ENCODE measurements around the gene C2CD2.

DNA sequence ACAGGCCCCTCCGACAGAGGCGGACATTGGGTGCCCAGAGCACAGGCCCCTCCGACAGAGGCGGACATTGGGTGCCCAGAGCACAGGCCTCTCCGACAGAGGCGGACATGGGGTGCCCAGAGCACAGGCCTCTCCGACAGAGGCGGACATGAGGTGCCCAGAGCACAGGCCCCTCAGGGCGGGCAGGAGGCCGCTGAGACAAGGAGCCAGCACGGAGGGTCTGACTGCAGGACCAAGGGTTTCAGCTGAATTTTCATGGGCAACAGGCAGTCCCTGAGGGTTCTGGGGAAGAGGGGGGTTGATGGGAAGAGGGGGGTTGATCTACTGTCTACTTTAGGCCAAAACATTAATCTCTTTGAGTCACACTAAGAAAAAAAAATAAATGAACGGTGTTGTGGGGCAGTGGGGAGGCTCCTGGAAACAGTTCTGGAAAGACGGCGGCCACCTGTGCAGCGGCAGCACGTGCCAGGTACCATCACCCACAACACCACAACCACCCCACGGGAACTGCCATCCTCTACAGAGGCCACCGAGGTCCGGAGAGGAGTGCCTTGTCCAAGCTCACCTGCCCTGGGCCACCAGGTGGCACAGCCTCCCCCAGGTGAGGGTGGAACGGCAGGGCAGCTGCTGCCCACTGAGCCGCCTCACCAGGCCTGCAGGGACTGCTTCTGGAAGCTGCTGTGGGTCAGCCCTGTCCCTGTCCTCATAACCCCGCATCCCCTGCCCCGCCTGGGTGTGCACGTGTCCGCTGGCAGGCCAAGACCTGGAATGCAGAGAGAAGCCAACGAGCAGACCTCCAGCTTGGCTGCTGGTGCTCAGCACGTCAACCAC lies 95.1 kb downstream of the C2CD2 start:
- TF ChIP-seq, protein P1, sequence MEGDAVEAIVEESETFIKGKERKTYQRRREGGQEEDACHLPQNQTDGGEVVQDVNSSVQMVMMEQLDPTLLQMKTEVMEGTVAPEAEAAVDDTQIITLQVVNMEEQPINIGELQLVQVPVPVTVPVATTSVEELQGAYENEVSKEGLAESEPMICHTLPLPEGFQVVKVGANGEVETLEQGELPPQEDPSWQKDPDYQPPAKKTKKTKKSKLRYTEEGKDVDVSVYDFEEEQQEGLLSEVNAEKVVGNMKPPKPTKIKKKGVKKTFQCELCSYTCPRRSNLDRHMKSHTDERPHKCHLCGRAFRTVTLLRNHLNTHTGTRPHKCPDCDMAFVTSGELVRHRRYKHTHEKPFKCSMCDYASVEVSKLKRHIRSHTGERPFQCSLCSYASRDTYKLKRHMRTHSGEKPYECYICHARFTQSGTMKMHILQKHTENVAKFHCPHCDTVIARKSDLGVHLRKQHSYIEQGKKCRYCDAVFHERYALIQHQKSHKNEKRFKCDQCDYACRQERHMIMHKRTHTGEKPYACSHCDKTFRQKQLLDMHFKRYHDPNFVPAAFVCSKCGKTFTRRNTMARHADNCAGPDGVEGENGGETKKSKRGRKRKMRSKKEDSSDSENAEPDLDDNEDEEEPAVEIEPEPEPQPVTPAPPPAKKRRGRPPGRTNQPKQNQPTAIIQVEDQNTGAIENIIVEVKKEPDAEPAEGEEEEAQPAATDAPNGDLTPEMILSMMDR (IDR thresholded peaks at IDR 0.05), result no peak
- no peak for TF ChIP-seq POLR2A (IDR thresholded peaks at IDR 0.05)

All from breast epithelium (tissue), 3 donors.